Cardiac muscle cell (in vitro differentiated cells and primary cell): ENCODE measurements around the gene MTG1. TPM values are rescaled to one million over a fixed set of nuclear protein-coding genes. Genes with fewer than 3 reads are reported as not detected.

ENCODE experiments used
- DNase-seq, 2 donors: peaks; one replicate each; pipeline versions ENCODE4 v3.0.0 to v3.0.0-alpha.2; 2010 to 2017; ENCODE audit warnings: low read depth in 1 of 2, low spot score in 1 of 2
- H3K27ac ChIP-seq: fragments of 200-600 bp; sonication (generic); 2 replicates; pipeline ENCODE4 v1.5.1; 2016
- H3K27me3 ChIP-seq: fragments of 200-600 bp; sonication (generic); 2 replicates; pipeline ENCODE4 v1.6.0; 2016; ENCODE audit warnings: control low read depth
- H3K36me3 ChIP-seq: fragments of 200-600 bp; sonication (generic); 2 replicates; pipeline ENCODE4 v1.5.1; 2016; ENCODE audit warnings: control low read depth
- H3K4me1 ChIP-seq: fragments of 200-600 bp; sonication (generic); 2 replicates; pipeline ENCODE4 v1.8.1; 2017; ENCODE audit warnings: low read depth, mild to moderate bottlenecking, mixed run types
- H3K4me3 ChIP-seq: fragments of 200-600 bp; sonication (generic); 2 replicates; pipeline ENCODE4 v1.5.1; 2016; ENCODE audit warnings: mild to moderate bottlenecking
- H3K9me3 ChIP-seq: fragments of 200-600 bp; sonication (generic); 2 replicates; pipeline ENCODE4 v1.5.1; 2017; ENCODE audit warnings: low read depth, mild to moderate bottlenecking, control low read depth
- CTCF ChIP-seq: IDR thresholded peaks from 2 replicates; pipeline ENCODE4 v1.5.1; 2012; ENCODE audit warnings: low read depth, mild to moderate bottlenecking, low read length
- polyA plus RNA-seq: library from polyadenylated mRNA; unstranded; fragments of >200 nt; fragmentation: Nextera tagmentation; extraction: Ambion mirVana; gene quantifications from 2 replicates; pipeline ENCODE4 v1.2.1, GENCODE V29; 2016
- total RNA-seq: library from RNA; depleted of rRNA; stranded (reverse); fragments of >200 nt; gene quantifications from 2 replicates; pipeline ENCODE4 v1.2.3, GENCODE V29; 2016

The MTG1 gene
- total and polyA plus RNA-seq, 2 experiments from 2014 or later, result 35.3 to 123 TPM

- no peak within 1 kb of the TSS for H3K27ac ChIP-seq
- H3K4me3 ChIP-seq, result peak within 1 kb of the TSS; percentile 46
- H3K27me3 ChIP-seq, result no peaks in the 10 kb centered on the region
- peak; percentile 68 to 80 for DNase-seq
- H3K4me1 ChIP-seq, result peaks cover 5% of the 10 kb centered on the region
- TF ChIP-seq CTCF, result no peak
- peaks cover 5% of the 10 kb centered on the region for H3K36me3 ChIP-seq
- no peaks in the 10 kb centered on the region for H3K9me3 ChIP-seq
These were observed 36.4 kb upstream of the MTG1 start, which contains the start of gene FUOM for GRCh38 chr10:133357285-133358161. Gene FUOM, minus strand, starts transcription at chr10:133358019. Its CDS starts 12 bp downstream, at chr10:133358007.

DNA sequence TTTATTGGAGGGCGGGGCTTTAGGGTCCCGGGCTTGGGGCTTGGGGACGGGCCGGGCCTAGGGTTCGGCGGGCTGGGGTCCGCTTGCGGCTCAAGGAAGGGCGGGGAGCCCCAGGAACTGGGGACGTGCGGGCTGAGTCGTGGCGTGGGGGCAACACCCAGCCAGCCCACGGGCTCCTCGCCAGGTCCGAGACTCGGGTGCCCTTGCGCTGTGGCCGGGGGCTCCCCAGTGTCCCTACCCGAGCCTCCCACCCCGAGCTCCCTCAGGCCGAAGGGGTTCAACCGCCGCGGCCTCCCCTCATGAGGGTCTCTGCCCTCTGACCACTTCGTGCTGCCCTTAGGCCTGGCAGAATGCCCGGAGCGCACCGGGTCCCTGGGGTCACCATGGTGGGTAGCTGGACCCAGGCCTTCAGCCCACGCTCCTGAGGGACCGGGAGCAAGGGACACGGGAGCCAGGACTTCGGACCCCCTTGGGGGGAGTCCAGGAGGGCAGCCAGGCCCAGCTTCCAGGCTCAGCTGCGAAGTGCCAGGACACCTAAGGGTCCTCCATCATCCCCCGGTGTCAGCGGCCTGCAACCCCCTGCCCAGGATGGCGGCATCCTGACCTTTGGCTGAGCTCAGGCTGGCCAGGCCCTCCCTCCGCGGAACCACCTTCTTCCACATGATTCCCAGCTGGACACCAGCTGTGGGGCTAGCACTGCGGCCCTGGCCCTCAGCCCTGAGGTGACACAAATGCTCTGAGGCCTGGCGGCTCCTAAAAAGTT lies 35.6 kb upstream of the MTG1 start:
- H3K27ac ChIP-seq, result no peak overlapping the region
- H3K9me3 ChIP-seq, result no peaks in the 10 kb centered on the region
- no peaks in the 10 kb centered on the region for H3K27me3 ChIP-seq
- H3K4me1 ChIP-seq, result peaks cover 5% of the 10 kb centered on the region
- no peak for DNase-seq
- peaks cover 5% of the 10 kb centered on the region for H3K36me3 ChIP-seq
- H3K4me3 ChIP-seq, result no peak overlapping the region
- TF ChIP-seq CTCF, result no peak

- peaks cover 5% of the 10 kb centered on the region for H3K4me1 ChIP-seq
- H3K27me3 ChIP-seq, result no peaks in the 10 kb centered on the region
- H3K27ac ChIP-seq, result no peak overlapping the region
- no peaks in the 10 kb centered on the region for H3K9me3 ChIP-seq
- no peak overlapping the region for H3K4me3 ChIP-seq
- DNase-seq, result no peak
- peaks cover 5% of the 10 kb centered on the region for H3K36me3 ChIP-seq
- TF ChIP-seq CTCF, result no peak
These were observed 35.0 kb upstream of the MTG1 start for GRCh38 chr10:133358925-133359310.

DNA sequence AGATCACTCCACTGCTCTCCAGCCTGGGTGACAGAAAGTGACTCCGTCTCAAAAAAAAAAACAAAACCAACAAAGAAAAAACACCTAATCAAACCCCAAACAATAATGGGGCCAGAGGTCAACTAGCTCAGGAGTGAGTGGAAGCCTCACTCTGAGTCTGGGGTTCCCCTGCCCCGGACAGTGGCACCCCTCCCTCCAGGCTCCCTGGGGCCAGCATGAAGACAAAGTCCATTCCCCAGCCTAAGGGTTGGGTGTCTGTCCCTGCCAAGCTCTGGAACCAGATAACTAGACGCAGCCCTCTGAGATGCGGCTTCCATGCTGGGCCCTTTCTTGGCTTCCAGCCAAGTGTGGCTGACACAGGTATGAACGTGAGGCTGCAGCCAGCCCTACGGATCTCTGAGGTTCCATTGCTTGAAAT lies 34.4 kb upstream of the MTG1 start:
- H3K36me3 ChIP-seq, result peaks cover 10% of the 10 kb centered on the region
- H3K4me3 ChIP-seq, result no peak overlapping the region
- peaks cover 5% of the 10 kb centered on the region for H3K4me1 ChIP-seq
- H3K27ac ChIP-seq, result no peak overlapping the region
- no peak for TF ChIP-seq CTCF
- no peaks in the 10 kb centered on the region for H3K27me3 ChIP-seq
- DNase-seq, result peak in 1 of 2 donors; percentile 68
- no peaks in the 10 kb centered on the region for H3K9me3 ChIP-seq

- Histone ChIP-seq H3K27ac (no peak overlapping the region), H3K4me1 (peaks cover 5% of the 10 kb centered on the region), H3K36me3 (peaks cover 16% of the 10 kb centered on the region), H3K9me3 (no peaks in the 10 kb centered on the region), H3K4me3 (no peak overlapping the region), H3K27me3 (no peaks in the 10 kb centered on the region)
- no peak for DNase-seq
- no peak for TF ChIP-seq CTCF
These were observed 33.9 kb upstream of the MTG1 start for GRCh38 chr10:133359972-133360610.
